A549 (cell line): ENCODE measurements around the gene CDK10. TPM values are rescaled to one million over a fixed set of nuclear protein-coding genes. Genes with fewer than 3 reads are reported as not detected.
A peak's percentile ranks its signal among the peaks of the same experiment; 100 is the strongest.
"Not testable (repeated sequence)": the region's sequence is repeated elsewhere in the genome, so short reads cannot be mapped to it uniquely, and the experiment has no call there.

Experiments used
- ATAC-seq, 2 experiments: fragments of 200-7000 bp in 1 of 2; fragments of >200 bp in 1 of 2; cut with Nextera tagmentation in 1 of 2; cut with Tn5 transposase in 1 of 2; 3 replicates each; pipeline versions ENCODE4 v1.8.0 to v1.9.1; 2018 to 2020; ENCODE audit warnings: mild to moderate bottlenecking in 1 of 2, moderate library complexity in 1 of 2
- CTCF ChIA-PET: fragments of 300-600 bp; sonication (Branson Sonifier 250); formaldehyde crosslinking; extraction: SDS; loops from one replicate; lab custom pipeline; 2021; ENCODE audit warnings: antibody characterized with exemption, inconsistent platforms; lab: Yijun Ruan, JAX
- POLR2A ChIA-PET: fragments of 350-600 bp; formaldehyde crosslinking; extraction: SDS; loops from one replicate; lab custom pipeline; 2021; ENCODE audit warnings: antibody characterized with exemption, inconsistent platforms; lab: Yijun Ruan, JAX
- DNase-seq, 2 experiments: peaks; one replicate each; pipeline versions ENCODE4 v3.0.0 to v3.0.0-alpha.2; 2011 to 2016; ENCODE audit warnings: low read depth in 1 of 2, low spot score in 1 of 2
- FAIRE-seq: peaks from 2 replicates; lab custom pipeline; 2011; peaks lifted over from hg19 to GRCh38; lab: Jason Lieb, UNC
- H3K27ac ChIP-seq, 2 experiments: fragments of >200 bp; sonication (Bioruptor Twin); formaldehyde crosslinking; 3 replicates each; pipeline ENCODE4 v1.5.1; 2016 to 2017
- H3K4me1 ChIP-seq: fragments of >200 bp; sonication (Bioruptor Twin); formaldehyde crosslinking; 3 replicates; pipeline ENCODE4 v1.6.1; 2016
- H3K4me2 ChIP-seq: fragments of >200 bp; sonication (Bioruptor Twin); formaldehyde crosslinking; 3 replicates; pipeline ENCODE4 v1.6.1; 2016
- H3K4me3 ChIP-seq: fragments of >200 bp; sonication (Bioruptor Twin); formaldehyde crosslinking; 3 replicates; pipeline ENCODE4 v1.5.1; 2016
- H3K9me3 ChIP-seq: fragments of >200 bp; sonication (Bioruptor Twin); formaldehyde crosslinking; 3 replicates; pipeline ENCODE4 v1.6.1; 2016
- FOXS1 ChIP-seq: fragments of 250-450 bp; sonication (Bioruptor Pico); IDR thresholded peaks from 2 replicates; pipeline ENCODE4 v1.5.0; 2020; ENCODE audit warnings: mild to moderate bottlenecking, moderate library complexity
- GATA3 ChIP-seq: IDR thresholded peaks from 2 replicates; pipeline ENCODE4 v1.6.1; 2012; ENCODE audit warnings: borderline replicate concordance
- MYC ChIP-seq: IDR thresholded peaks from 2 replicates; pipeline ENCODE4 v1.6.1; 2012; ENCODE audit warnings: mild to moderate bottlenecking, inconsistent platforms, low read length, improper control_type of control experiment, borderline replicate concordance
- PHF8 ChIP-seq: fragments of 200-600 bp; sonication (generic); IDR thresholded peaks from 2 replicates; pipeline ENCODE4 v1.6.1; 2016; ENCODE audit warnings: low read depth, mild to moderate bottlenecking, antibody characterized with exemption, moderate library complexity, borderline replicate concordance
- RAD21 ChIP-seq, 2 experiments: fragments of >200 bp in 1 of 2; sonication (Bioruptor Twin) in 1 of 2; formaldehyde crosslinking in 1 of 2; IDR thresholded peaks in 1 of 2; conservative IDR thresholded peaks in 1 of 2; 2 replicates in 1 of 2; 3 replicates in 1 of 2; pipeline ENCODE4 v1.6.1; 2012 to 2018; ENCODE audit warnings: inconsistent platforms in 1 of 2
- RARB ChIP-seq: fragments of 250-450 bp; sonication (Bioruptor Pico); IDR thresholded peaks from 2 replicates; pipeline ENCODE4 v1.8.0; 2021; ENCODE audit warnings: mild to moderate bottlenecking, moderate library complexity
- RFX5 ChIP-seq: fragments of 450-650 bp; IDR thresholded peaks from 2 replicates; pipeline ENCODE4 v1.7.1; 2014; ENCODE audit warnings: antibody characterized with exemption, mild to moderate bottlenecking, moderate library complexity
- SMC3 ChIP-seq: fragments of >200 bp; sonication (Bioruptor Twin); formaldehyde crosslinking; IDR thresholded peaks from 3 replicates; pipeline ENCODE4 v1.6.1; 2018; ENCODE audit warnings: inconsistent platforms
- ZFP36 ChIP-seq: fragments of 450-650 bp; IDR thresholded peaks from 2 replicates; pipeline ENCODE4 v1.6.1; 2014; ENCODE audit warnings: borderline replicate concordance; ENCODE audit not compliant: partially characterized antibody
- WGBS: methylation state at CpG from one replicate; pipeline ENCODE4 v1.1.6; 2017; ENCODE audit errors: missing lambda C conversion rate; 5-methylcytosine and 5-hydroxymethylcytosine counted together
- polyA plus RNA-seq, 4 experiments: library from polyadenylated mRNA; depleted of rRNA in 3 of 4; stranded (reverse); fragments of >200 nt; fragmentation: RNase III in 1 of 4; extraction: RNeasy Plus Mini Kit Qiagen cat#74134 plus additional on column Dnase treatment in 1 of 4; gene quantifications; 2 replicates in 3 of 4; 3 replicates in 1 of 4; pipeline ENCODE4 v1.2.3, GENCODE V29; 2011 to 2017
- TF ChIP-seq, protein P1 (sequence below): fragments of 250-450 bp; sonication (Bioruptor Pico); IDR thresholded peaks from 2 replicates; pipeline ENCODE4 v1.5.0; 2021; ENCODE audit warnings: mild to moderate bottlenecking, moderate library complexity, borderline replicate concordance
- TF ChIP-seq, protein P2 (sequence below): fragments of 200-600 bp; sonication (generic); IDR thresholded peaks from 2 replicates; pipeline ENCODE4 v1.6.1; 2016; ENCODE audit warnings: antibody characterized with exemption, mild to moderate bottlenecking, moderate library complexity

The CDK10 gene
- polyA plus RNA-seq, 2 of the 4 experiments (the other 2 are of a cell fraction): 35.9 to 55.3 TPM

DNA sequence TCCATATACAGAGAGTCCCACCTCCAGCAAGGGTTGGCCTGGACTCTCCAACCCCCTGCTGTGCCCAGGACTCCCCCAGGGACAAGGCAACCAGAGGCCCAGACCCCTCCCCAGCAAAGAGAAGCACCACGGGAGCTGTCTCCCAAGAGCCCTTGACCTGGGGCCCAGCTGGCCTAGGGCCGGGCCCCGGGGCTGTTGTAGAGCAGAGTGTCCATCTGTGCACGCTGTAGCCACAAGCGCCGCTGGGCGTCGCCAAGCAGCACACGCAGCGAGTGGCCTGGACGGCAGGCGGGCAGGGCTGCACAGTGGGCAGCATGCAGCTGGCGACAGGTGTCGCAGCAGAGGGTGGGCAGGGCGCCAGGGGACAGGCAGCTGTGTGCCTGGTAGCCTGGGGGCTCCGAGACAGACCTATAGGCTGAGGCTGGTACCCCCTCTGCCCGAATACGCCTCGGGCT lies 10.7 kb downstream of the CDK10 start (continued):
- TF ChIP-seq, protein P1, sequence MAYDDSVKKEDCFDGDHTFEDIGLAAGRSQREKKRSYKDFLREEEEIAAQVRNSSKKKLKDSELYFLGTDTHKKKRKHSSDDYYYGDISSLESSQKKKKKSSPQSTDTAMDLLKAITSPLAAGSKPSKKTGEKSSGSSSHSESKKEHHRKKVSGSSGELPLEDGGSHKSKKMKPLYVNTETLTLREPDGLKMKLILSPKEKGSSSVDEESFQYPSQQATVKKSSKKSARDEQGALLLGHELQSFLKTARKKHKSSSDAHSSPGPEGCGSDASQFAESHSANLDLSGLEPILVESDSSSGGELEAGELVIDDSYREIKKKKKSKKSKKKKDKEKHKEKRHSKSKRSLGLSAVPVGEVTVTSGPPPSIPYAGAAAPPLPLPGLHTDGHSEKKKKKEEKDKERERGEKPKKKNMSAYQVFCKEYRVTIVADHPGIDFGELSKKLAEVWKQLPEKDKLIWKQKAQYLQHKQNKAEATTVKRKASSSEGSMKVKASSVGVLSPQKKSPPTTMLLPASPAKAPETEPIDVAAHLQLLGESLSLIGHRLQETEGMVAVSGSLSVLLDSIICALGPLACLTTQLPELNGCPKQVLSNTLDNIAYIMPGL: no peak
- no peak for TF ChIP-seq RARB (CRISPR knock-in tag)

DNA sequence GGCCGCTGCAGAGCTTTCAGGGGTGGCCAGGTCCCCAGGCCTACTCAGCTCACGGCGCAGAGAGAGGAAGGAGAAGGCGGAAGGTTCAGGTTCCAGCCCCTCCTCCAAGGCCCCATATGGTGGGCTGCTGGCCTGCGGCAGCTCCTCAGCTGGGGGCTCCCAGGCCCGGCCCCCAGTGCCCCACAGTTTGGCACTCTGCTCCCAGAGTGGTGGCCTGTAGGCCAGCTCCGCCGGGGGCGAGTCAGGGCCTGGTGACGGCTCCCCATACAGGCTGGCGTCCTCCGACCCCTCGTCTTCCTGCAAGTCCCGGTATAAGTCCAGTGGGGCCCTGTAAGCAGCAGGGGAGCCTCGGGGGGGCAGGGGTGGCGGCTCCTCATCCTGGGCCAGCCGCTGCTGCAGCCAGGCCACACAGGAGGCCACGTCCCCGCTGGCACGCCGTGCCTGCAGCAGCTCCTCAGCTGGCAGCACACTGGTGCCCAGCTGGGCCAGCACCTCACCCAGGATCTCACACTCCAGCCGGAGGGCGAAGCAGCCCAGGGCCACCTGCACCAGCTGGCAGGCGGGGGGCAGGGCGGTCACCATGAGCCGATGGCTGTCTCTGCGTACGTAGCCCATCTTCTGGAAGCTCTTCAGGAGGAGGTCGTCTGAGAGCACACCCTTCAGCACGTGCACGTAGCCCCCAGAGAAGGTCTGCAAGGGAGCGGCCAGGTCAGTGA lies 11.3 kb downstream of the CDK10 start:
- TF ChIP-seq SMC3: no peak
- TF ChIP-seq MYC: no peak
- no peak for TF ChIP-seq PHF8
- no peak for TF ChIP-seq RAD21 (conservative IDR thresholded peaks at IDR 0.05 in 1 of 2, IDR thresholded peaks at IDR 0.05 in 1 of 2)
- no peak for TF ChIP-seq FOXS1 (CRISPR knock-in tag)
- TF ChIP-seq, protein P2, sequence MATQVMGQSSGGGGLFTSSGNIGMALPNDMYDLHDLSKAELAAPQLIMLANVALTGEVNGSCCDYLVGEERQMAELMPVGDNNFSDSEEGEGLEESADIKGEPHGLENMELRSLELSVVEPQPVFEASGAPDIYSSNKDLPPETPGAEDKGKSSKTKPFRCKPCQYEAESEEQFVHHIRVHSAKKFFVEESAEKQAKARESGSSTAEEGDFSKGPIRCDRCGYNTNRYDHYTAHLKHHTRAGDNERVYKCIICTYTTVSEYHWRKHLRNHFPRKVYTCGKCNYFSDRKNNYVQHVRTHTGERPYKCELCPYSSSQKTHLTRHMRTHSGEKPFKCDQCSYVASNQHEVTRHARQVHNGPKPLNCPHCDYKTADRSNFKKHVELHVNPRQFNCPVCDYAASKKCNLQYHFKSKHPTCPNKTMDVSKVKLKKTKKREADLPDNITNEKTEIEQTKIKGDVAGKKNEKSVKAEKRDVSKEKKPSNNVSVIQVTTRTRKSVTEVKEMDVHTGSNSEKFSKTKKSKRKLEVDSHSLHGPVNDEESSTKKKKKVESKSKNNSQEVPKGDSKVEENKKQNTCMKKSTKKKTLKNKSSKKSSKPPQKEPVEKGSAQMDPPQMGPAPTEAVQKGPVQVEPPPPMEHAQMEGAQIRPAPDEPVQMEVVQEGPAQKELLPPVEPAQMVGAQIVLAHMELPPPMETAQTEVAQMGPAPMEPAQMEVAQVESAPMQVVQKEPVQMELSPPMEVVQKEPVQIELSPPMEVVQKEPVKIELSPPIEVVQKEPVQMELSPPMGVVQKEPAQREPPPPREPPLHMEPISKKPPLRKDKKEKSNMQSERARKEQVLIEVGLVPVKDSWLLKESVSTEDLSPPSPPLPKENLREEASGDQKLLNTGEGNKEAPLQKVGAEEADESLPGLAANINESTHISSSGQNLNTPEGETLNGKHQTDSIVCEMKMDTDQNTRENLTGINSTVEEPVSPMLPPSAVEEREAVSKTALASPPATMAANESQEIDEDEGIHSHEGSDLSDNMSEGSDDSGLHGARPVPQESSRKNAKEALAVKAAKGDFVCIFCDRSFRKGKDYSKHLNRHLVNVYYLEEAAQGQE: no peak
- TF ChIP-seq RFX5: no peak
- TF ChIP-seq GATA3: no peak
- TF ChIP-seq ZFP36: no peak
- TF ChIP-seq, all 56 proteins: peak for 0
- Histone ChIP-seq H3K4me3 (no peak overlapping the region), H3K27ac (no peak overlapping the region), H3K4me2 (no peak overlapping the region), H3K4me1 (peaks cover 12% of the 10 kb centered on the region), H3K9me3 (no peaks in the 10 kb centered on the region)
- ChIA-PET POLR2A (interaction anchor here (0.6 to 4.4 kb wide), 2 partner anchors 11 to 56 kb away, joined by 4 to 26 read pairs; partner anchors contain the start of gene CDK10), CTCF (interaction anchor here (0.5 to 4.3 kb wide), 11 partner anchors 8 to 348 kb away, joined by 3 to 33 read pairs (median 5); partner anchors contain the start of gene CPNE7)
- DNase-seq (no peak), FAIRE-seq (no peak), ATAC-seq (no peak)
- 94% methylated on average over 19 of the region's 32 CpGs for WGBS

DNA sequence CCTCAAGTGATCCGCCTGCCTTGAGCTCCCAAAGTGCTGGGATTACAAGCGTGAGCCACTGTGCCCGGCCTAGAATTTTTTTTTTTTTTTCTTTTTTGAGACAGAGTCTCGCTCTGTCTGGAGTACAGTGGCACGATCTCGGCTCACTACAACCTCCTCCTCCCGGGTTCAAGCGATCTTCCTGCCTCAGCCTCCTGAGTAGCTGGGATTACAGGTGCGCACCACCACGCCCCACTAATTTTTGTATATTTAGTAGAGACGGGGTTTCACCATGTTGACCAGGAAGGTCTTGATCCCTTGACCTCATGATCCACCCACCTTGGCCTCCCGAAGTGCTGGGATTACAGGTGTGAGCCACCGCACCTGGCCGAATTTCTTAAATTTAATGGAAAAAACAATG lies 12.2 kb downstream of the CDK10 start:
- H3K4me3 ChIP-seq, DNase-seq, H3K9me3 ChIP-seq, ATAC-seq, H3K4me2 ChIP-seq, FAIRE-seq, H3K27ac ChIP-seq: not testable (repeated sequence)
- 98% methylated on average over 14 of the region's 14 CpGs for WGBS
- ChIA-PET CTCF (interaction anchor here (0.6 to 4.3 kb wide), 13 partner anchors 9 to 347 kb away, joined by 3 to 33 read pairs (median 9); partner anchors contain the start of gene CDK10), POLR2A (interaction anchor here (4.4 kb wide), 1 partner anchor 12 kb away, joined by 26 read pairs; the partner anchor contains the start of gene CDK10)
- H3K4me1 ChIP-seq: peaks cover 12% of the 10 kb centered on the region

DNA sequence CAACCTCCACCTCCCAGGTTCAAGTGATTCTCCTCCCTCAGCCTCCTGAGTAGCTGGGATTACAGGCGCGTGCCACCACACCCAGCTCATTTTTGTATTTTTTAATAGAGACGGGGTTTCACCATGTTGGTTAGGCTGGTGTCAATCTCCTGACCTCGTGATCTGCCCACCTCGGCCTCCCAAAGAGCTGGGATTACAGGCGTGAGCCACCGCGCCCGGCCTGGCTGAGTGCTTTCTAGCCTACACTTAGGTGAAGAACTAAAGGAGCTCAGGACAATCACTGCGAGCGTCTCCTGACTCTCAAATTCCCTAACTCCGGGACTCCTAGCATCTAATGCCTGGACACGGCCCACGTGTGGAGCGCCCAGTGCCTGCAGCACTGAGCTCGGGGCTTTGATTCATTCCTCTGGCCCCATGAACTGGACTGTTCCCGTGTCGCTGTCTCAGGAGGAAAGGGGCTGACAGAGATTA lies 13.2 kb downstream of the CDK10 start:
- H3K4me3 ChIP-seq, FAIRE-seq, H3K9me3 ChIP-seq, DNase-seq: not testable (repeated sequence)
- 74% methylated on average over 16 of the region's 18 CpGs for WGBS
- ATAC-seq: peak in 1 of 2 experiments; percentile 1; a peak in 3 of 6 replicates
- POLR2A ChIA-PET: interaction anchor here (0.6 to 2.6 kb wide), 4 partner anchors 13 to 130 kb away, joined by 3 to 24 read pairs (median 4); partner anchors contain the start of genes CDK10, CHMP1A and SPATA33
- Histone ChIP-seq H3K4me2 (peak overlapping the region; percentile 98), H3K4me1 (peaks cover 12% of the 10 kb centered on the region), H3K27ac (peak overlapping the region in 1 of 2 experiments; percentile 65; a peak in 2 of 6 replicates)
- CTCF ChIA-PET: interaction anchor here (0.6 to 4.3 kb wide), 36 partner anchors 10 to 211 kb away, joined by 3 to 33 read pairs (median 6); partner anchors contain the start of genes CDK10 and CPNE7
